GM21528 (cell line): Measurements from ENCODE around the gene ECSIT.
"Not testable (repeated sequence)": the region's sequence is repeated elsewhere in the genome, so short reads cannot be mapped to it uniquely, and the experiment has no call there.

Source experiments
- ATAC-seq: cut with Tn5 transposase; IDR thresholded peaks from one replicate; pipeline ENCODE4 v1.9.1; 2021; ENCODE audit warnings: mild to moderate bottlenecking, moderate library complexity; ENCODE audit not compliant: unreplicated experiment, low FRiP score

The ECSIT gene

DNA sequence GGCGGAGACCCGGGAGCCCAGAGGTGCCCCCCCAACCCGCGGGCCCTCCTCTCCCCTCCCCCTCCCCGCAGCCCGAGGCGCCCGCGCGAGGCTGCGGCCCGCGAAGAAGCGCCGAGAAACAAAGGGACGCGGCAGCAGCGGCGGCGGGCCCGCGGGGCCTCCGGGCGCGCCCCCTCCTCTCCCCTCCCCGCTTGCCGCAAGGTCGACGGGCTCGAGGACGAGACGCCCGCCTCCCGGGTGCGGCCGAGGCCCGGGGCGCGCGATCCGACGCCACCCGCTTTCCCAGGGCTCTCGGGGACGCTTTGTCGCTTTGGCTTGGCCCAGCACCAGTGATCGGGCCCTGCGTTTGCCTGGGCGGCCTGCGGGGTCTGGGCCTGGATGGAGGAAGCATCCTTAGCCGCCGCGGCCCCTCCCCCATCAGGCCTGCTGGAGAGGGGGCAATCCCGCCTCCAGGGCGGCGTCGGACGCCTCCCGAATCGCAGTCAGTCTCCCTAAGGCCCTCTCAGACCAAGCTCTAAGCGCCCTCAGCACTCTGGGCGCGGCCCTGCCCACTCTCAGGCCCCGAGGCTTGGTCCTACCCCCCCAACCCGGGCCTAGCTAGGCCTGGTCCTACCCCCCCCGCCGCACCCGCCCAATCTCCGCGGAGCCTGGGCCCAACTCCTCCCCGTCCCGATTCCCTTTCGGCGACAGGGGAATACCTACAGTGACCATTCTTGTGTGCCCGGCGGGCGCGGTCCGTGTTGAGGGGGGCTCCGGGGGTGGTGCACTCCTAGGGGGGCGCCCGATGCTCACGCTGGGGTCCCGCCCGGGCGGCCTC lies 48.8 kb downstream of the ECSIT start:
- ATAC-seq = no peak

- no peak for ATAC-seq
Observed at GRCh38 chr19:11479090-11479897, 49.6 kb downstream of the ECSIT start.

- ATAC-seq = no peak
Observed at GRCh38 chr19:11478167-11479089, 50.5 kb downstream of the ECSIT start.

DNA sequence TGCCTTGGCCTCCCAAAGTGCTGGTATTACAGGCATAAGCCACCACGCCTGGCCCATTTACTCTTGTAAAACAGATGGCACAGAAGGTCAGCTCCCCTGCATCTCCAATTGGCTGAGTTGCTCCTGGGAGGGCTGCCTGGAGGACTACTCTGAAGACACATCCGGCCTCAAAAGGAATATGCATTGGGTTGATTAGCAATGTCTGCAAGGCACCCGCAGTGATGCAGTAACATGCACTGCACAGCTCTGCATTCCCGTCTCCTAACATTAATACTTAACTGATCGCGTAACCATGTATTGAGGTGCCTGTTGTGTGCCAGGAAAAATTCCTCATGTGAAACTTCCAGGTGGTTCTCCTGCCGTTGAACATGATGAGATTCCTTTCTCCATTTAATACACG lies 53.1 kb downstream of the ECSIT start:
- no peak for ATAC-seq

DNA sequence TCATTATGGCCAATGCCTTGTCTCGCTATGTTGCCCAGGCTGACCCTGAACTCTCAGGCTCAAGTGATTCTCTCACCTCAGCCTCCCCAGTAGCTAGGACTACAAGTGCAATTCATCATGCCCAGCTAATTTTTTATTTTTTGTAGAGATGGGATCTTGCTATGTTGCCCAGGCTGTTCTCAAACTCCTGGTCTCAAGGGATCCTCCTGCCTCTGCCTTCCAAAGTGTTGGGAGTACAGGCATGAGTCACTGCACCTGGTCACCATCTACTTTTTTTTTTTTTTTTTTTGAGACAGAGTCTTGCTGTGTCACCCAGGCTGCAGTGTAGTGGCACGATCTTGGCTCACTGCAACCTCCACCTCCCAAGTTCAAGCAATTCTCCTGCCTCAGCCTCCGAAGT lies 53.6 kb downstream of the ECSIT start:
- not testable (repeated sequence) for ATAC-seq

GRCh38 chr19:11473725-11474124 lies 55.2 kb downstream of the ECSIT start:
- no peak for ATAC-seq

DNA sequence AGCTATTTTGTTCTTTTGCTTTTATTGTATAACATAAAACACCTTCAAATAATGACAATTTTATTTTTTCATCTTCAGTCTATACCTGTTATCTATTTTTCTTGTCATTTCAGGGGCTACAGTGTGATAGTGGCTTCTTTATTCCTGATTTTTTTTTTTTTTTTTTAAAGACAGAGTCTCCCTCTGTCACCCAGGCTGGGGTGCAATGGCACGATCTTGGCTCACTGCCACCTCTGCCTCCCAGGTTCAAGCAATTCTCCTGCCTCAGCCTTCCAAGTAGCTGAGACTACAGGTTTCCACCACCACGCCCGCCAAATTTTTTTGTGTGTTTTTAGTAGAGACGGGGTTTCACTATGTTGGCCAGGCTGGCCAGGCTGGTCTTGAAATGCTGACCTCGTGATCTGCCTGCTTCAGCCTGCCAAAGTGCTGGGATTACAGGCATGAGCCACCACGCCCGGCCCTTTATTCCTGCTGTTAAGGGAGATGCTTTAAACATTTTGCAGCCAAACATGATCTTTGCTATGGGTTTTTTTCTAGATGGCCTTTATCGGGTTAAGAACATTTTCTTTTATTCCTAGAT lies 60.6 kb downstream of the ECSIT start:
- ATAC-seq = not testable (repeated sequence)

GRCh38 chr19:11465600-11465999 lies 63.3 kb downstream of the ECSIT start:
- no peak for ATAC-seq

DNA sequence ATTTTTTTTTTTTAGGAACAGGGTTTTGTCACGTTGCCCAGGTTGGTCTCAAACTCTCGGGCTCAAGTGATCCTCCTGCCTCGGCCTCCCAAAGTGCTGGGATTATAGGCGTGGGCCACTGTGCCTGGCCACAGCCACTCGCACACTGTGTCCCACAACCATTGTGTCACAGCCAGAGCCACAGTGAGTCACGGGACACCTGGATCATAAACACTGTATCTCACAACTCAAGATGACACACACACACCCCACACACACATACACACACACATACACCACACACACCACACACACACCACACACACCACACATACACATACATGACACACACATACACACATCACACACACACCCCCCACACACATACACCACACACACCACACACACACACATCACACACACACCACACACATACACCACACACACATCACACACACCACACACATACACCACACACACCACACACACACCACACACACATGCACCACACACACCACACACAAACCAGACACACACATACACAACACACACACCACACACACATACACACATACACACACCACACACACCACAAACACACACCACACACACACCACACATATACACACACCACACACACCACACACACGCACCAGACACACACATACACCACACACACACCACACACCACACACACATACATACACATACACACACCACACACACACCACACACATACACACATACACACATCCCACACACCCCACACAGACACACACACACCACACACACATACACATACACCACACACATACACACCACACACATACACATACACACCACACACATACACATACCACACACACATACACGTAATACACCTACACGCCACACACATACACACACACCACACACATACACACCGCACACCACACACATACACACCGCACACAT lies 64.3 kb downstream of the ECSIT start:
- no peak for ATAC-seq

DNA sequence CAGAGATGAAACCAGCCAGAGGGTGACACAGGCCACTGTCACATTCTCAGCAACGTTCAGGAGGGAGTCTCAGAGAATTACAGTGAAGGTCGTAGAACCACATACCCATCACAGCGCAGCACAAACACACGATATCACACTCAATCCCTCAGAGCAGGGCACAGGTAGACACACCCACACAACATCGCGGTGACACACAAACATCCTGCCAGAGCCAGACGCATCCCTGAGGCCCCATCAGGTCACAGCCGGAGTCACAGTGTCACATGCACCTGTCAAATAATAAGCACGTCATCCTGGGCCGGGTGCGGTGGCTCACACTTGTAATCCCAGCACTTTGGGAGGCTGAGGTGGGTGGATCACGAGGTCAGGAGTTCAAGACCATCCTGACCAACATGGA lies 65.5 kb downstream of the ECSIT start:
- no peak for ATAC-seq

- ATAC-seq = no peak
Observed at GRCh38 chr19:11461453-11461852, 67.5 kb downstream of the ECSIT start.

- no peak for ATAC-seq
Observed at GRCh38 chr19:11460207-11460606, 68.7 kb downstream of the ECSIT start.

GRCh38 chr19:11458912-11459311 lies 70.0 kb downstream of the ECSIT start:
- not testable (repeated sequence) for ATAC-seq

DNA sequence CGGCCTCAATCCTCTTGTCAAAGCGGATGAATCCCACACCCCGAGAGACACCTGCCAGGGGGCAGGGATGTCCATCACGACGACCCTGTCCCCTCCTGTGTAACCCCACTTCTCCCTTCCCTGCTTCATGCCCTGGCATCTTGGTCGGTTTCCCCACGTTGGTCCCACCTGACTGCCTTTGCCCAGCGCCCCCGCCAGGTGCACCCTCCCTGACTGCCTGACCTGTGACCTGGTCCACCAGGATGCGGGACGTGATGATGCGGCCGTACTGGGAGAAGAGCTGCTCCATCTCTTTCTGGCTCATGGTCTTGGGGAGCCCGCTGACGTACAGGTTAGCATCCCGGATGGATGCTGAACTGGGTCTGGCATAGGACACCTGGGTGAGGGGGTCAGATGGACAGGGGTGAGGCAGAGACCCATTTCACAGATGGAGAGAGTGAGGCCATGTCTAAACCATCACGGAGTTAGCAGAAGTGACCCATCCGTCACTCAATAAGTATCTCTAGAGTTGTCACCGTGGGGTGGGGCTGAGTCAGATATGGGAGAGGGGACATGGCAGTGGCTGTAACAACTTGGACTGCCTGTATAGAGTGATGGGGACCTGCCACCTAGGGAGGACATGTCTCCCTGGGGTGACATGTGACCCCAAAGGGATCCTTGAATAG lies 70.6 kb downstream of the ECSIT start:
- ATAC-seq = no peak

DNA sequence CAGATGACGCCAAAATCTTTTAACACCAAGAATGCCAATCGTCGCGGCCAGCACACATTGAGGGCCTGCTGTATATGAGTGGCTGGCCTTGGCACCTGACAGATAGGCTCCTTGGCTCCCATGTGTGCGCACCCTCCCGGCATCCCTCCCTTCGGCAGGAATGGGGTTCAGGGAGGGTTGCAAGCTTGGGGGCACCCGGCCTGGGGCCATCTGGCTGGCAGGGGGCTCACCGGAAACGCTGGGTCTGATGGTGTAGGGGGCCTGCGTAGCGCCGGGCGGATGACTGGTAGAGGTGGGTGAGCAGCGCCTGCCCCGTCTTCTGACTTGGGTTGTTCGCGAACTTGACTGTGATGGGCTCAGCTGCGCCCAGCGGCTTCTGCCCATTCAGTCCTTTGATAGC lies 71.1 kb downstream of the ECSIT start:
- ATAC-seq = no peak

DNA sequence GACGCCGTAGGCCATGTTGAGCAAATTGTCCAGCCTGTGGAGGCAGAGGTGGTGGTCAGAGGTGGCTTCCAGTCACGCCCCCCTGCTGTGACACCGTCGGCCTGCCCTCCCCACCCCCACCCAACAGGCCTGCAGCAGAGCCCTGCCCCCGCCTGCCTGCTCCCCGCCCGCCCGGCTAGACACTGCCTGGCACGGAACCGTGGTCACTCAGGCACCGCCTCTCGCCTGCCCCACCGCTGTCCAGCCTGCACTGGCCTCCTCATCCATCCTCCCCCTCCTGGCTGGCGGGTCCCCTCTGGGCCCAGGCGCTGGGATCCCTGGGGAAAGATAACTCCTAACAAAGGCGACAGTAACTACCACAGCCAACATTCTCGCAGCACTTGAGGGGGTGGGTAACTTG lies 71.8 kb downstream of the ECSIT start:
- ATAC-seq = no peak

- no peak for ATAC-seq
Observed at GRCh38 chr19:11456659-11457058, 72.3 kb downstream of the ECSIT start.
